GM19351 (cell line): ENCODE measurements around the gene KCNIP2.

ENCODE experiments used
- ATAC-seq: cut with Tn5 transposase; IDR thresholded peaks from one replicate; pipeline ENCODE4 v1.9.1; 2021; ENCODE audit warnings: mild to moderate bottlenecking, moderate library complexity; ENCODE audit not compliant: unreplicated experiment

The KCNIP2 gene

GRCh38 chr10:101856626-101857025 lies 13.0 kb upstream of the KCNIP2 start:
- ATAC-seq: no peak

- no peak for ATAC-seq
These were observed 8.0 kb upstream of the KCNIP2 start for GRCh38 chr10:101851411-101852116.

- no peak for ATAC-seq
These were observed 7.1 kb upstream of the KCNIP2 start for GRCh38 chr10:101850749-101851148.

- no peak for ATAC-seq
These were observed 5.3 kb upstream of the KCNIP2 start for GRCh38 chr10:101848894-101849351.

GRCh38 chr10:101848408-101848807 lies 4.8 kb upstream of the KCNIP2 start:
- no peak for ATAC-seq

- ATAC-seq: no peak
These were observed 2.3 kb upstream of the KCNIP2 start for GRCh38 chr10:101845893-101846292.

- ATAC-seq: no peak
These were observed 1.8 kb downstream of the KCNIP2 start for GRCh38 chr10:101841826-101842225.

GRCh38 chr10:101840741-101841453 lies 2.7 kb downstream of the KCNIP2 start:
- peak; percentile 67 for ATAC-seq

GRCh38 chr10:101840102-101840684 lies 3.4 kb downstream of the KCNIP2 start:
- no peak for ATAC-seq

- no peak for ATAC-seq
These were observed 4.1 kb downstream of the KCNIP2 start for GRCh38 chr10:101839416-101840063.

GRCh38 chr10:101839002-101839401 lies 4.6 kb downstream of the KCNIP2 start:
- ATAC-seq: no peak

- ATAC-seq: no peak
These were observed 5.1 kb downstream of the KCNIP2 start for GRCh38 chr10:101838416-101838970.

- no peak for ATAC-seq
These were observed 5.9 kb downstream of the KCNIP2 start for GRCh38 chr10:101837748-101838147.

GRCh38 chr10:101835362-101835761 lies 8.2 kb downstream of the KCNIP2 start:
- ATAC-seq: no peak

GRCh38 chr10:101834341-101834740 lies 9.3 kb downstream of the KCNIP2 start:
- no peak for ATAC-seq

GRCh38 chr10:101833466-101833865 lies 10.1 kb downstream of the KCNIP2 start:
- no peak for ATAC-seq

- no peak for ATAC-seq
These were observed 11.3 kb downstream of the KCNIP2 start for GRCh38 chr10:101832325-101832771.

GRCh38 chr10:101831169-101831811 lies 12.3 kb downstream of the KCNIP2 start:
- no peak for ATAC-seq

- peak; percentile 66 for ATAC-seq
These were observed 13.1 kb downstream of the KCNIP2 start for GRCh38 chr10:101830322-101831168.
